Measurements from ENCODE around the gene RIPOR3. TPM values are rescaled to one million over a fixed set of nuclear protein-coding genes. Genes with fewer than 3 reads are reported as not detected.
"Not testable (repeated sequence)": the region's sequence is repeated elsewhere in the genome, so short reads cannot be mapped to it uniquely, and the experiment has no call there.

The RIPOR3 gene
- total and polyA plus RNA-seq, 4 donors: 4.3 to 9.9 (median 7.7) TPM

DNA sequence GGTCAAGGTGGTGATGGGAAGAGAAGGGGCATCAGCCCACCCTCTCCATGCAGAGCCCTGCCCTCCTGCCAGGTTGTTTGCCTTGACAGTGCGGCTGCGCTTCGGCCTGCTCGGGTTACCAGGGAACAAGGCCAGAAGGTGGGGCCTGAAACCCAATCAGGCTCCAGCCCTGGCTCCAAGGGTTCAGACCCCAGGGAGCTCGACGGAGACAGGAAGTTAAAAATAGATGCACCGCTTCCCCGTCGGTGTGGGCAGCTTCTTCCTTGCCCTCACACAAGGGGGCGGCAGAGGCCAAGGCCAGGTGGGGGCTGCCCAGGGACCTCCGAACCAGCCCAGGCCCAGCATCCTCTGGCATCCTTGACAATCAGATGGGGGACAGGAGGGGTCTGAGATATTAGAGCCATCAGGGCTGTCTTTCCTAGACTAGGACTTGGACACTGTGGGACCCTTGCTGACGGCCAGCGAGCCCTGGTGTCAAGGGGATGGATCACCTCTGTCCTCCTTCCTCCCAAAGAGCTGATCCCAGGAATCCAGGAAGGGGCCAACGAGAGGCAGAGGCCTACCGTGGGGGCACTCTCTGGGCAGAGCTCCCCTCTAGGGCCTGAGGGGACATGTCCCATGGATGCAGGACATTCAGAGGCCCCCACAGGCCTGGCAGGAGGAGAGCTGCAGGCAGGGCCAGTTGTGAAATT, 65.2 kb downstream of the RIPOR3 start:
- Histone ChIP-seq H3K4me1 (ENCODE audit: control insufficient read depth in 5 of 5, insufficient read depth in 5 of 5, low read length in 5 of 5) (peaks cover 0 to 13% (median 0%) of the 10 kb centered on the region in 5 donors), H3K4me3 (no peak overlapping the region), H3K9me3 (ENCODE audit: control insufficient read depth in 4 of 4, insufficient read depth in 3 of 4, low read length in 3 of 4) (peaks cover 0 to 5% (median 3%) of the 10 kb centered on the region in 4 donors), H3K27ac (ENCODE audit: low read depth in 1 of 2, low read length in 1 of 2) (no peak overlapping the region), H3K27me3 (ENCODE audit: control insufficient read depth in 3 of 3, insufficient read depth in 3 of 3, low read length in 2 of 3) (no peaks in the 10 kb centered on the region), H3K36me3 (ENCODE audit: control insufficient read depth in 4 of 4, insufficient read depth in 4 of 4, low read length in 4 of 4) (no peaks in the 10 kb centered on the region), H3K9ac (ENCODE audit: insufficient read depth in 1 of 2, low read length in 2 of 2) (no peak overlapping the region)
- TF ChIP-seq, protein P1, sequence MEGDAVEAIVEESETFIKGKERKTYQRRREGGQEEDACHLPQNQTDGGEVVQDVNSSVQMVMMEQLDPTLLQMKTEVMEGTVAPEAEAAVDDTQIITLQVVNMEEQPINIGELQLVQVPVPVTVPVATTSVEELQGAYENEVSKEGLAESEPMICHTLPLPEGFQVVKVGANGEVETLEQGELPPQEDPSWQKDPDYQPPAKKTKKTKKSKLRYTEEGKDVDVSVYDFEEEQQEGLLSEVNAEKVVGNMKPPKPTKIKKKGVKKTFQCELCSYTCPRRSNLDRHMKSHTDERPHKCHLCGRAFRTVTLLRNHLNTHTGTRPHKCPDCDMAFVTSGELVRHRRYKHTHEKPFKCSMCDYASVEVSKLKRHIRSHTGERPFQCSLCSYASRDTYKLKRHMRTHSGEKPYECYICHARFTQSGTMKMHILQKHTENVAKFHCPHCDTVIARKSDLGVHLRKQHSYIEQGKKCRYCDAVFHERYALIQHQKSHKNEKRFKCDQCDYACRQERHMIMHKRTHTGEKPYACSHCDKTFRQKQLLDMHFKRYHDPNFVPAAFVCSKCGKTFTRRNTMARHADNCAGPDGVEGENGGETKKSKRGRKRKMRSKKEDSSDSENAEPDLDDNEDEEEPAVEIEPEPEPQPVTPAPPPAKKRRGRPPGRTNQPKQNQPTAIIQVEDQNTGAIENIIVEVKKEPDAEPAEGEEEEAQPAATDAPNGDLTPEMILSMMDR (IDR thresholded peaks at IDR 0.05; ENCODE audit: control extremely low read depth, extremely low read depth): no peak
- DNase-seq (no peak), ATAC-seq (ENCODE audit: insufficient read depth, low FRiP score) (peak; percentile 16)
- 52 to 54% methylated on average over 15 of the region's 15 CpGs for WGBS, 2 donors

DNA sequence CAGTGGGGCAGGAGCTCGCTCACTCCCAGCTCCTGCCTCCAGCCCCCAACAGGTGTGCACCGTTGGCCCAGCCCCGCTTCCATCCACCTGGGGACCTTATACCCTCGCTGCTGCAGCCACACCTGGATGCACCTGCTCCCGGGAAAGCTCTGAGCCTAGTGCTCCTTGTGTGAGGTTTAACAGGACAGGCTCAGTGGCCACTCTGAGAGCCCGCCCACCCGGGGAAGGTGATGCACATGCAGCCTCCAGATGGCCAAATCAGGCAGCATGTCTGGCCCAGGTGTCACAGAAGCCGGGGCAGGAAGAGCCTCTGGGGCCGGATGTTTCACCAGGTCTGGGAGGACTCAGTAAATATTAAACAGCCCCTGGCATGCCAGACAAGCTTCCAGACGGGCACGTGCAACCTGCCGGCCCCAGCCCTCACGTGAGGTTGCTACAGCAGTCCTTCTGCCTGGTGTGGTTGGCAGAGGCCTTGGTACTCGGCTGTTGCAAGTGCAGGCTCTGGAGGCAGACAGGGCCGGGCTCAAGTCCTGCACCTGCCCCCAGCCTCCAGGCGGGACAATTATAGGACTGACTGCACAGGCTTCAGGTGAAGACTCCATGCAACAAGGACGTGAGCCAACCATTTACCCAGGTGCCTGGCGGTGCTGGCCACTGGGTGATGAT, 66.9 kb downstream of the RIPOR3 start:
- Histone ChIP-seq H3K27me3 (ENCODE audit: control insufficient read depth in 3 of 3, insufficient read depth in 3 of 3, low read length in 2 of 3) (no peaks in the 10 kb centered on the region), H3K4me1 (ENCODE audit: control insufficient read depth in 5 of 5, insufficient read depth in 5 of 5, low read length in 5 of 5) (peaks cover 0 to 13% (median 0%) of the 10 kb centered on the region in 5 donors), H3K27ac (ENCODE audit: low read depth in 1 of 2, low read length in 1 of 2) (no peak overlapping the region), H3K9me3 (ENCODE audit: control insufficient read depth in 4 of 4, insufficient read depth in 3 of 4, low read length in 3 of 4) (peaks cover 0 to 10% (median 4%) of the 10 kb centered on the region in 4 donors), H3K4me3 (no peak overlapping the region), H3K9ac (ENCODE audit: insufficient read depth in 1 of 2, low read length in 2 of 2) (no peak overlapping the region), H3K36me3 (ENCODE audit: control insufficient read depth in 4 of 4, insufficient read depth in 4 of 4, low read length in 4 of 4) (no peaks in the 10 kb centered on the region)
- TF ChIP-seq, protein P1 (IDR thresholded peaks at IDR 0.05; ENCODE audit: control extremely low read depth, extremely low read depth): no peak
- WGBS, 2 donors: 70 to 87% methylated on average over 18 of the region's 18 CpGs
- DNase-seq (peak; percentile 13 to 65 (median 42)), ATAC-seq (ENCODE audit: insufficient read depth, low FRiP score) (peak; percentile 36)

DNA sequence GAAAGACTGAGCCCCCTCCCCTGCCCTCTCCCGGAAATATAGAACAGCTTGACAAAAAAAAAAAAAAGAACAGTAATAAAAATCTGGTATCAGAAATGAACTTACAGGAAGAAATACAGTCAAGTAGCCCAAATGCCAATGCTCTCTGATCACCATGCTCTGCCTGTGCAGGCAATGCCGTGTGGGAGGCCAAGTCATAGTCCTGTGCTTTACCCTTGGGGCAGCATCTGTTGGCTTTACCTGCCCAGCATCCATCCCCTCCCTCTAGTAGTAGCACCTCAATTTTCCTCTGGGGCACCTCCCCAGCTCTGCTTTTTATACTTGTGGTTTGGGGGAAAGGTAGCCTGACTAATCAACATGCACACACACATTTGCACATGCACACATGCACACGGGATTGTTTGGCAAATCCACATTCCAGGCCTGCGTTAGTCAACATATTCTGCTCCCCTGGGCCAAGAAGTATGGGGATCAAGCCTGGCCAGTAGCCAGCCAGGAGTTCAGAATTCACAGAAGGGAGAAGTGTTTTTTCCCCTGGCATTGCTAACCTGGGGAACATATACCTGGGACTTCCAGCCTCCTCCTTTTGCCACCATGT, 70.2 kb downstream of the RIPOR3 start:
- H3K4me1 ChIP-seq (ENCODE audit: control insufficient read depth in 5 of 5, insufficient read depth in 5 of 5, low read length in 5 of 5): peaks cover 0 to 1% (median 0%) of the 10 kb centered on the region in 5 donors
- no peak overlapping the region for H3K9ac ChIP-seq (ENCODE audit: insufficient read depth in 1 of 2, low read length in 2 of 2)
- no peak for ATAC-seq (ENCODE audit: insufficient read depth, low FRiP score)
- H3K27me3 ChIP-seq (ENCODE audit: control insufficient read depth in 3 of 3, insufficient read depth in 3 of 3, low read length in 2 of 3): no peaks in the 10 kb centered on the region
- DNase-seq: no peak
- TF ChIP-seq, protein P1 (IDR thresholded peaks at IDR 0.05; ENCODE audit: control extremely low read depth, extremely low read depth): no peak
- H3K36me3 ChIP-seq (ENCODE audit: control insufficient read depth in 4 of 4, insufficient read depth in 4 of 4, low read length in 4 of 4): no peaks in the 10 kb centered on the region
- 61 to 85% methylated on average over 4 of the region's 4 CpGs for WGBS, 2 donors
- H3K27ac ChIP-seq (ENCODE audit: low read depth in 1 of 2, low read length in 1 of 2): no peak overlapping the region
- H3K9me3 ChIP-seq (ENCODE audit: control insufficient read depth in 4 of 4, insufficient read depth in 3 of 4, low read length in 3 of 4): peaks cover 0 to 10% (median 4%) of the 10 kb centered on the region in 4 donors
- H3K4me3 ChIP-seq: no peak overlapping the region

DNA sequence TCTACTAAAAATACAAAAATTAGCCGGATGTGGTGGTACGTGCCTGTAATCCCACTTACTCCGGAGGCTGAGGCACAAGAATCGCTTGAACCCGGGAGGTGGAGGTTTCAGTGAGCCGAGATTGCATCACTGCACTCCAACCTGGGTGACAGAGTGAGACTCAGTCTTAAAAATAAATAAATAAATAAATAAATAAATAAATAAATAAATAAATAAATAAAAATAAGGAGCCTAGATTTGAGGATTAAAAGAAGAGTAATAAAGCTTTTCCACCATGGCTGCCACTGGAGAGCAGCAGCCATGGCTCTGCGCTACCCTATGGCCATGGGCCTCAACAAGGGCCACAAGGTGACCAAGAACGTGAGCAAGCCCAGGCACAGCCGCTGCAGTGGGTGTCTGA, 70.9 kb downstream of the RIPOR3 start:
- 95 to 98% methylated on average over 9 of the region's 9 CpGs for WGBS, 2 donors

More for the DNA sequence above, 70.9 kb downstream of the RIPOR3 start:
- DNase-seq; H3K27ac ChIP-seq (ENCODE audit: low read depth in 1 of 2, low read length in 1 of 2); H3K9me3 ChIP-seq (ENCODE audit: control insufficient read depth in 4 of 4, insufficient read depth in 3 of 4, low read length in 3 of 4); H3K4me3 ChIP-seq; ATAC-seq (ENCODE audit: insufficient read depth, low FRiP score); H3K27me3 ChIP-seq (ENCODE audit: control insufficient read depth in 3 of 3, insufficient read depth in 3 of 3, low read length in 2 of 3); H3K9ac ChIP-seq (ENCODE audit: insufficient read depth in 1 of 2, low read length in 2 of 2); H3K36me3 ChIP-seq (ENCODE audit: control insufficient read depth in 4 of 4, insufficient read depth in 4 of 4, low read length in 4 of 4); H3K4me1 ChIP-seq (ENCODE audit: control insufficient read depth in 5 of 5, insufficient read depth in 5 of 5, low read length in 5 of 5): not testable (repeated sequence)

Data from lung (tissue), 12 donors.